Loucy (cell line): Measurements from ENCODE around the gene CELSR2.

ENCODE experiments used
- EZH2phosphoT487 ChIP-seq: fragments of 200-600 bp; IDR thresholded peaks from 2 replicates; pipeline ENCODE4 v1.6.1; 2018; ENCODE audit warnings: antibody characterized with exemption, mild to moderate bottlenecking, moderate library complexity, borderline replicate concordance
- TF ChIP-seq, protein P1 (sequence below): fragments of 200-600 bp; sonication (generic); conservative IDR thresholded peaks from 2 replicates; pipeline ENCODE4 v1.5.1; 2014; ENCODE audit warnings: mild to moderate bottlenecking, antibody characterized with exemption, low read length

DNA sequence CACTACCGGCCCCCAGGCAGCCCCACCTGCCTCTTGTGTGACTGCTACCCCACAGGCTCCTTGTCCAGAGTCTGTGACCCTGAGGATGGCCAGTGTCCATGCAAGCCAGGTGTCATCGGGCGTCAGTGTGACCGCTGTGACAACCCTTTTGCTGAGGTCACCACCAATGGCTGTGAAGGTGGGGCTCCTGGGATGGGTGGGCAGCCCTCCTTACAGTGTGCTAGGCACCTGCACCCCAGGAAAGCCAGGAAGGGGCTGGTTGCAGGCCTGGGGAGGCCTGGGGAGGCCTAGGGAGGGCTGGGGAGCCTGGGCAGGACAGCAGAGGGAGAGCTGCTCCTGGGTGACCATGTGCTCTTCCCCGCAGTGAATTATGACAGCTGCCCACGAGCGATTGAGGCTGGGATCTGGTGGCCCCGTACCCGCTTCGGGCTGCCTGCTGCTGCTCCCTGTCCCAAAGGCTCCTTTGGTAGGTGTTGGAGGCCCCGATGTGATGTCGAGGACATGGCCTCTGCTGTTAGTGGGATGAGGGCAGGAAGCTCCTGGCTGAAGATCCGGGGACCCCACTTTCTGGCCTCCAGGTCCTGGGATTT is 16.5 kb downstream of the CELSR2 start:
- TF ChIP-seq, protein P1, sequence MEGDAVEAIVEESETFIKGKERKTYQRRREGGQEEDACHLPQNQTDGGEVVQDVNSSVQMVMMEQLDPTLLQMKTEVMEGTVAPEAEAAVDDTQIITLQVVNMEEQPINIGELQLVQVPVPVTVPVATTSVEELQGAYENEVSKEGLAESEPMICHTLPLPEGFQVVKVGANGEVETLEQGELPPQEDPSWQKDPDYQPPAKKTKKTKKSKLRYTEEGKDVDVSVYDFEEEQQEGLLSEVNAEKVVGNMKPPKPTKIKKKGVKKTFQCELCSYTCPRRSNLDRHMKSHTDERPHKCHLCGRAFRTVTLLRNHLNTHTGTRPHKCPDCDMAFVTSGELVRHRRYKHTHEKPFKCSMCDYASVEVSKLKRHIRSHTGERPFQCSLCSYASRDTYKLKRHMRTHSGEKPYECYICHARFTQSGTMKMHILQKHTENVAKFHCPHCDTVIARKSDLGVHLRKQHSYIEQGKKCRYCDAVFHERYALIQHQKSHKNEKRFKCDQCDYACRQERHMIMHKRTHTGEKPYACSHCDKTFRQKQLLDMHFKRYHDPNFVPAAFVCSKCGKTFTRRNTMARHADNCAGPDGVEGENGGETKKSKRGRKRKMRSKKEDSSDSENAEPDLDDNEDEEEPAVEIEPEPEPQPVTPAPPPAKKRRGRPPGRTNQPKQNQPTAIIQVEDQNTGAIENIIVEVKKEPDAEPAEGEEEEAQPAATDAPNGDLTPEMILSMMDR: no peak
- TF ChIP-seq EZH2phosphoT487: no peak
